SK-N-SH (cell line): ENCODE measurements around the gene PDXDC1. TPM values are rescaled to one million over a fixed set of nuclear protein-coding genes. Genes with fewer than 3 reads are reported as not detected.
"Not testable (repeated sequence)": the region's sequence is repeated elsewhere in the genome, so short reads cannot be mapped to it uniquely, and the experiment has no call there.

ENCODE experiments used
- CTCF ChIA-PET: fragments of 300-600, 350-600 bp; formaldehyde crosslinking; extraction: SDS; loops from one replicate; lab custom pipeline; 2021; lab: Yijun Ruan, JAX
- POLR2A ChIA-PET: fragments of 350-600 bp; sonication (Branson Sonifier 250); formaldehyde crosslinking; extraction: SDS; loops from one replicate; lab custom pipeline; 2020; ENCODE audit warnings: antibody characterized with exemption, inconsistent platforms; lab: Yijun Ruan, JAX
- DNase-seq: peaks from one replicate; pipeline ENCODE4 v3.0.0; 2012
- H2AFZ ChIP-seq: fragments of 200-600 bp; sonication (generic); 2 replicates; pipeline ENCODE4 v1.8.1; 2016; ENCODE audit warnings: antibody characterized with exemption, mild to moderate bottlenecking, low read depth
- H3F3A ChIP-seq: fragments of 200-600 bp; sonication (generic); replicated peaks from 2 replicates; pipeline ENCODE3; 2016; ENCODE audit warnings: antibody characterized with exemption, mild to moderate bottlenecking; ENCODE audit not compliant: insufficient read depth
- H3K27ac ChIP-seq, 2 experiments: fragments of 200-500 bp in 1 of 2; fragments of 200-600 bp in 1 of 2; sonication (Bioruptor generic) in 1 of 2; sonication (generic), shearing (Covaris generic) in 1 of 2; 2 replicates each; pipeline versions ENCODE4 v1.5.1 to v1.6.1; 2014 to 2016; ENCODE audit warnings: low read depth in 2 of 2, inconsistent platforms in 1 of 2, low read length in 1 of 2, mild to moderate bottlenecking in 1 of 2, mixed read lengths in 1 of 2
- H3K27me3 ChIP-seq: fragments of 200-600 bp; sonication (generic), shearing (Covaris generic); 2 replicates; pipeline ENCODE4 v1.6.1; 2016; ENCODE audit warnings: mixed run types; ENCODE audit not compliant: insufficient read depth
- H3K36me3 ChIP-seq, 2 experiments: fragments of 200-500 bp in 1 of 2; fragments of 200-600 bp in 1 of 2; sonication (Bioruptor generic) in 1 of 2; sonication (generic) in 1 of 2; replicated peaks in 1 of 2; 2 replicates each; pipeline versions ENCODE3 to v1.5.1; 2014 to 2016; ENCODE audit warnings: low read length in 1 of 2, mild to moderate bottlenecking in 1 of 2; ENCODE audit not compliant: insufficient read depth in 2 of 2, control insufficient read depth in 1 of 2
- H3K4me1 ChIP-seq, 2 experiments: fragments of 200-500 bp in 1 of 2; fragments of 200-600 bp in 1 of 2; sonication (Bioruptor generic) in 1 of 2; sonication (generic), shearing (Covaris generic) in 1 of 2; 2 replicates each; pipeline versions ENCODE4 v1.5.1 to v1.6.1; 2014 to 2016; ENCODE audit warnings: low read depth in 1 of 2, low read length in 1 of 2, mixed run types in 1 of 2; ENCODE audit not compliant: insufficient read depth in 2 of 2, control insufficient read depth in 1 of 2
- H3K4me2 ChIP-seq: fragments of 200-600 bp; sonication (generic), shearing (Covaris generic); 2 replicates; pipeline ENCODE4 v1.6.1; 2017; ENCODE audit warnings: mixed run types
- H3K4me3 ChIP-seq, 2 experiments: fragments of 200-500 bp in 1 of 2; fragments of 200-600 bp in 1 of 2; sonication (Bioruptor generic) in 1 of 2; sonication (generic), shearing (Covaris generic) in 1 of 2; 2 replicates each; pipeline versions ENCODE4 v1.5.1 to v1.8.1; 2014 to 2016; ENCODE audit warnings: low read depth in 2 of 2, inconsistent platforms in 1 of 2, low read length in 1 of 2, mild to moderate bottlenecking in 1 of 2, mixed read lengths in 1 of 2, moderate library complexity in 1 of 2
- H3K79me2 ChIP-seq: fragments of 200-600 bp; sonication (generic); 2 replicates; pipeline ENCODE4 v1.8.1; 2017; ENCODE audit warnings: mild to moderate bottlenecking; ENCODE audit not compliant: insufficient read depth
- H3K9ac ChIP-seq: fragments of 200-600 bp; sonication (generic); 2 replicates; pipeline ENCODE4 v1.6.1; 2017; ENCODE audit warnings: mixed run types
- H3K9me2 ChIP-seq: fragments of 200-600 bp; sonication (generic); 2 replicates; pipeline ENCODE4 v1.6.1; 2017; ENCODE audit warnings: mixed run types
- H3K9me3 ChIP-seq: fragments of 200-600 bp; sonication (generic); 2 replicates; pipeline ENCODE4 v1.6.1; 2017; ENCODE audit warnings: mixed run types, mild to moderate bottlenecking, moderate library complexity
- H4K20me1 ChIP-seq: fragments of 200-600 bp; sonication (generic); 2 replicates; pipeline ENCODE4 v1.6.1; 2017; ENCODE audit warnings: mild to moderate bottlenecking, mixed run types; ENCODE audit not compliant: insufficient read depth
- WGBS: methylation state at CpG from one replicate; pipeline ENCODE4 v1.1.6; 2017; ENCODE audit warnings: low lambda C conversion rate; 5-methylcytosine and 5-hydroxymethylcytosine counted together
- polyA plus RNA-seq, 3 experiments: library from polyadenylated mRNA; depleted of rRNA; stranded (reverse); fragments of >200 nt; gene quantifications; 2 replicates each; pipeline ENCODE4 v1.2.3, GENCODE V29; 2012
- small RNA-seq, 7 experiments: library from RNA; depleted of rRNA; stranded (forward); fragments of <200 nt; gene quantifications; one replicate each; pipeline ENCODE3, GENCODE V24; 2012

Gene PDXDC1
- polyA plus RNA-seq, 1 of the 3 experiments (the other 2 are of a cell fraction), result 37.4 TPM

GRCh38 chr16:15179909-15180308, 205.1 kb downstream of the PDXDC1 start:
- H3K4me2 ChIP-seq, POLR2A ChIA-PET, DNase-seq: not testable (repeated sequence)

GRCh38 chr16:15180946-15181345, 206.1 kb downstream of the PDXDC1 start:
- H2AFZ ChIP-seq, H3K79me2 ChIP-seq, H3K4me1 ChIP-seq, POLR2A ChIA-PET, DNase-seq, H3K27ac ChIP-seq, H3K9me2 ChIP-seq, H3K9ac ChIP-seq, H4K20me1 ChIP-seq, H3K9me3 ChIP-seq, H3K36me3 ChIP-seq, H3K27me3 ChIP-seq, H3K4me3 ChIP-seq, H3K4me2 ChIP-seq, H3F3A ChIP-seq, CTCF ChIA-PET: not testable (repeated sequence)
- WGBS, result 43% methylated on average over 1 of the region's 1 CpG

More at GRCh38 chr16:15179909-15180308, 205.1 kb downstream of the PDXDC1 start:
- H3K9me3 ChIP-seq, H2AFZ ChIP-seq, H3K9me2 ChIP-seq, H3K36me3 ChIP-seq, H3K27me3 ChIP-seq, H3K9ac ChIP-seq, H3K79me2 ChIP-seq, H4K20me1 ChIP-seq, CTCF ChIA-PET, H3F3A ChIP-seq, H3K27ac ChIP-seq, H3K4me1 ChIP-seq, H3K4me3 ChIP-seq: not testable (repeated sequence)
- WGBS, result 39% methylated on average over 3 of the region's 3 CpGs

- H3K4me1 ChIP-seq, CTCF ChIA-PET, H2AFZ ChIP-seq, POLR2A ChIA-PET, H3K9ac ChIP-seq, H3K27ac ChIP-seq, H3K9me3 ChIP-seq, H3K36me3 ChIP-seq, DNase-seq, H4K20me1 ChIP-seq, H3K4me2 ChIP-seq, H3F3A ChIP-seq, H3K27me3 ChIP-seq, H3K4me3 ChIP-seq, H3K9me2 ChIP-seq, H3K79me2 ChIP-seq: not testable (repeated sequence)
- 78% methylated on average over 1 of the region's 1 CpG for WGBS
These were observed 209.2 kb downstream of the PDXDC1 start for GRCh38 chr16:15184000-15184399.

Small RNA genes within 50 kb of the gene (small RNA-seq; reads per million reads assigned to genes)
- gene AC138932.4 (0 reads per million in 7 experiments), gene MIR1972-1 (0 reads per million in 7 experiments), gene MIR3180-4 (0 reads per million in 7 experiments), gene MIR6511A1 (0 reads per million in 7 experiments), gene MIR6770-1 (0 reads per million in 7 experiments), gene RF00019 (0 reads per million in 7 experiments)

Other genes with a start within 250 kb of the PDXDC1 start
- 0.36 and 0.80 TPM in 2 replicates for gene NPIPA2, start 232.5 kb upstream of the PDXDC1 start, polyA plus RNA-seq (2012; rRNA removed)
- 130 and 141 TPM in 2 replicates for gene NOMO1, start 141.3 kb upstream of the PDXDC1 start, polyA plus RNA-seq (2012; rRNA removed)
- 66.7 and 75.7 TPM in 2 replicates for gene NPIPA1, start 37.6 kb upstream of the PDXDC1 start, polyA plus RNA-seq (2012; rRNA removed)
- gene NTAN1, start 81.0 kb downstream of the PDXDC1 start, polyA plus RNA-seq (2012; rRNA removed), result 55.3 and 62.2 TPM in 2 replicates
- gene RRN3, start 119.2 kb downstream of the PDXDC1 start, polyA plus RNA-seq (2012; rRNA removed), result 21.3 and 32.8 TPM in 2 replicates